Fibroblast of the aortic adventitia (primary cell): ENCODE measurements around the gene ZSWIM3. TPM values are rescaled to one million over a fixed set of nuclear protein-coding genes. Genes with fewer than 3 reads are reported as not detected.
A peak's percentile ranks its signal among the peaks of the same experiment; 100 is the strongest.

Experiments used
- DNase-seq: peaks from one replicate; pipeline ENCODE4 v3.0.0-alpha.2; 2010; ENCODE audit warnings: low read depth
- H3K4me3 ChIP-seq: 2 replicates; pipeline ENCODE4 v1.5.1; 2011; ENCODE audit warnings: low read depth, mild to moderate bottlenecking, control low read depth, low read length, moderate library complexity
- CTCF ChIP-seq: IDR thresholded peaks from 2 replicates; pipeline ENCODE4 v1.5.1; 2011; ENCODE audit warnings: mild to moderate bottlenecking, low read length, control low read depth, inconsistent platforms; ENCODE audit not compliant: insufficient read depth
- total RNA-seq: library from RNA; depleted of rRNA; stranded (reverse); fragments of >200 nt; gene quantifications from 2 replicates; pipeline ENCODE4 v1.2.3, GENCODE V29; 2012; ENCODE audit warnings: low replicate concordance

The ZSWIM3 gene
- total RNA-seq, result 1.9 and 4.3 TPM in 2 replicates

GRCh38 chr20:45857114-45857881, at the start of gene ZSWIM3, which contains the start of gene ACOT8:
Gene ZSWIM3 (plus strand): TSS chr20:45857614. CDS start chr20:45857826, 212 bp downstream.
Gene ACOT8 (minus strand): TSS chr20:45857392. CDS start chr20:45857315, 77 bp downstream.
- peak within 1 kb of the TSS; percentile 85 for H3K4me3 ChIP-seq
- TF ChIP-seq CTCF, result no peak
- peak; percentile 100 for DNase-seq

- no peak for TF ChIP-seq CTCF
Measured at GRCh38 chr20:45810191-45810970, 47.0 kb upstream of the ZSWIM3 start.

GRCh38 chr20:45812157-45813005, 45.0 kb upstream of the ZSWIM3 start, which contains the start of gene UBE2C:
Gene UBE2C (plus strand): TSS chr20:45812644. CDS start chr20:45812696, 52 bp downstream.
- H3K4me3 ChIP-seq, result peak within 1 kb of the TSS; percentile 82
- TF ChIP-seq CTCF, result no peak
- peak; percentile 100 for DNase-seq

More at GRCh38 chr20:45810191-45810970, 47.0 kb upstream of the ZSWIM3 start:
- DNase-seq, result no peak
- no peak overlapping the region for H3K4me3 ChIP-seq

- DNase-seq, result no peak
- TF ChIP-seq CTCF, result no peak
- H3K4me3 ChIP-seq, result peak overlapping the region; percentile 82
Measured at GRCh38 chr20:45813006-45813340, 44.4 kb upstream of the ZSWIM3 start.

- DNase-seq, result no peak
- no peak for TF ChIP-seq CTCF
- peak overlapping the region; percentile 82 for H3K4me3 ChIP-seq
Measured at GRCh38 chr20:45813489-45813888, 43.9 kb upstream of the ZSWIM3 start.

- TF ChIP-seq CTCF, result no peak
- DNase-seq, result no peak
- H3K4me3 ChIP-seq, result peak overlapping the region; percentile 3
Measured at GRCh38 chr20:45814314-45814713, 43.1 kb upstream of the ZSWIM3 start.
